ENCODE measurements around the gene MEGF11.

MEGF11 gene

DNA sequence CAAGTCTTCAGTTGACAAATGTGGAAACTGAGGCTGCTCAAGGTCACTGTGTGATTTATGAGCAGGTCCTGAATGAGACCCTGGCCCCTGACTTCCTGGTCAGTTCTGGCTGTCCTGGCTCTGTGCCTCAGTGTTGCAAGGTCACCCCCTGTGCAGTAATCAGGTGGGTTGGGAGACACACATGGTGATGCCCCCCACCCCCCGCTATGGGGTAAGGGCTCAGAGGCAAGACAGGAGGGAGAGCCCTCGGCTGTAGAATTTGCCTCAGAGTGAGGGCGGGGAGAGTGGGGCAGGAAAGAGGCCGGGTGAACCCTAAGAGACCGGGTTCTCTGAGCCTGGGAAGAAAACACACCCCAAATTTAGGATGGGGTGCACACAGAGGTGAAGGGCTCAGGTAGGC lies 98.5 kb downstream of the MEGF11 start:
- TF ChIP-seq EZH2phosphoT487 (IDR thresholded peaks at IDR 0.05; ENCODE audit: borderline replicate concordance): no peak
- TF ChIP-seq, protein P1, sequence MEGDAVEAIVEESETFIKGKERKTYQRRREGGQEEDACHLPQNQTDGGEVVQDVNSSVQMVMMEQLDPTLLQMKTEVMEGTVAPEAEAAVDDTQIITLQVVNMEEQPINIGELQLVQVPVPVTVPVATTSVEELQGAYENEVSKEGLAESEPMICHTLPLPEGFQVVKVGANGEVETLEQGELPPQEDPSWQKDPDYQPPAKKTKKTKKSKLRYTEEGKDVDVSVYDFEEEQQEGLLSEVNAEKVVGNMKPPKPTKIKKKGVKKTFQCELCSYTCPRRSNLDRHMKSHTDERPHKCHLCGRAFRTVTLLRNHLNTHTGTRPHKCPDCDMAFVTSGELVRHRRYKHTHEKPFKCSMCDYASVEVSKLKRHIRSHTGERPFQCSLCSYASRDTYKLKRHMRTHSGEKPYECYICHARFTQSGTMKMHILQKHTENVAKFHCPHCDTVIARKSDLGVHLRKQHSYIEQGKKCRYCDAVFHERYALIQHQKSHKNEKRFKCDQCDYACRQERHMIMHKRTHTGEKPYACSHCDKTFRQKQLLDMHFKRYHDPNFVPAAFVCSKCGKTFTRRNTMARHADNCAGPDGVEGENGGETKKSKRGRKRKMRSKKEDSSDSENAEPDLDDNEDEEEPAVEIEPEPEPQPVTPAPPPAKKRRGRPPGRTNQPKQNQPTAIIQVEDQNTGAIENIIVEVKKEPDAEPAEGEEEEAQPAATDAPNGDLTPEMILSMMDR (conservative IDR thresholded peaks at IDR 0.05; ENCODE audit: low read length): no peak
- Histone ChIP-seq H2AFZ (ENCODE audit: low read length) (no peak overlapping the region), H3K4me2 (ENCODE audit: low read depth, low read length, poor library complexity, severe bottlenecking) (no peak overlapping the region), H3K9ac (ENCODE audit: low read depth, low read length, poor library complexity, severe bottlenecking) (no peak overlapping the region), H3K9me2 (replicated peaks; ENCODE audit: low read depth, low read length) (no peaks in the 10 kb centered on the region), H3K4me3 (ENCODE audit: low read length, poor library complexity, severe bottlenecking) (no peak overlapping the region), H3K36me3 (ENCODE audit: insufficient read depth, low read length) (no peaks in the 10 kb centered on the region), H3F3A (ENCODE audit: low read depth) (no peaks in the 10 kb centered on the region), H4K20me1 (ENCODE audit: insufficient read depth, low read length, poor library complexity, severe bottlenecking) (no peaks in the 10 kb centered on the region), H3K27me3 (ENCODE audit: insufficient read depth, low read length, poor library complexity, severe bottlenecking) (no peaks in the 10 kb centered on the region), H3K4me1 (ENCODE audit: insufficient read depth, low read length, poor library complexity, severe bottlenecking) (peaks cover 8% of the 10 kb centered on the region), H3K79me2 (ENCODE audit: insufficient read depth, low read length) (no peaks in the 10 kb centered on the region), H3K9me3 (ENCODE audit: insufficient read depth, low read depth, low read length) (no peaks in the 10 kb centered on the region)

DNA sequence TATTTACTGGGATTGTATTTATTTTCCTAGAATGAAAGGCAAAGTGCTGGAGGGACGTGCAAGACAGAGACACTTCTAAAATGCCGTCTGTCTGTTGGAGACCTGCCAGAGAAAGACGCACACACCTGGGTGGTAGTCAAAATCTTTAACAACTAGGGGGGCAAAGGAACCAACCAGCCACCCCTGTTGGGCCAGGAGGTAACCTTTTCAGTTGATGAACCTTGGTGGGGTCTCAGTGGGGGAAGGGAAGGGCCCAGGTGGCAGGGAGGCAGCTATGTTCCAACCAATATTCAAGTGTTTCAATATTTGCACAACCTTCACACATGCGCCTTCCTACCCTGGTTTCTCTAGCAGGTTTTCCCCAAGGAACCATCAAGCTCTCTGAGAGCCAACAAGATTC lies 99.0 kb downstream of the MEGF11 start:
- no peaks in the 10 kb centered on the region for H4K20me1 ChIP-seq (ENCODE audit: insufficient read depth, low read length, poor library complexity, severe bottlenecking)
- no peaks in the 10 kb centered on the region for H3K9me2 ChIP-seq (replicated peaks; ENCODE audit: low read depth, low read length)
- H3K9me3 ChIP-seq (ENCODE audit: insufficient read depth, low read depth, low read length): no peaks in the 10 kb centered on the region
- no peaks in the 10 kb centered on the region for H3K27me3 ChIP-seq (ENCODE audit: insufficient read depth, low read length, poor library complexity, severe bottlenecking)
- H3K4me1 ChIP-seq (ENCODE audit: insufficient read depth, low read length, poor library complexity, severe bottlenecking): peaks cover 8% of the 10 kb centered on the region
- H3K79me2 ChIP-seq (ENCODE audit: insufficient read depth, low read length): no peaks in the 10 kb centered on the region
- TF ChIP-seq, protein P1 (conservative IDR thresholded peaks at IDR 0.05; ENCODE audit: low read length): no peak
- no peak for TF ChIP-seq EZH2phosphoT487 (IDR thresholded peaks at IDR 0.05; ENCODE audit: borderline replicate concordance)
- H3K9ac ChIP-seq (ENCODE audit: low read depth, low read length, poor library complexity, severe bottlenecking): no peak overlapping the region
- H3K4me2 ChIP-seq (ENCODE audit: low read depth, low read length, poor library complexity, severe bottlenecking): no peak overlapping the region
- no peaks in the 10 kb centered on the region for H3K36me3 ChIP-seq (ENCODE audit: insufficient read depth, low read length)
- H3K4me3 ChIP-seq (ENCODE audit: low read length, poor library complexity, severe bottlenecking): no peak overlapping the region
- no peak overlapping the region for H2AFZ ChIP-seq (ENCODE audit: low read length)
- H3F3A ChIP-seq (ENCODE audit: low read depth): no peaks in the 10 kb centered on the region

DNA sequence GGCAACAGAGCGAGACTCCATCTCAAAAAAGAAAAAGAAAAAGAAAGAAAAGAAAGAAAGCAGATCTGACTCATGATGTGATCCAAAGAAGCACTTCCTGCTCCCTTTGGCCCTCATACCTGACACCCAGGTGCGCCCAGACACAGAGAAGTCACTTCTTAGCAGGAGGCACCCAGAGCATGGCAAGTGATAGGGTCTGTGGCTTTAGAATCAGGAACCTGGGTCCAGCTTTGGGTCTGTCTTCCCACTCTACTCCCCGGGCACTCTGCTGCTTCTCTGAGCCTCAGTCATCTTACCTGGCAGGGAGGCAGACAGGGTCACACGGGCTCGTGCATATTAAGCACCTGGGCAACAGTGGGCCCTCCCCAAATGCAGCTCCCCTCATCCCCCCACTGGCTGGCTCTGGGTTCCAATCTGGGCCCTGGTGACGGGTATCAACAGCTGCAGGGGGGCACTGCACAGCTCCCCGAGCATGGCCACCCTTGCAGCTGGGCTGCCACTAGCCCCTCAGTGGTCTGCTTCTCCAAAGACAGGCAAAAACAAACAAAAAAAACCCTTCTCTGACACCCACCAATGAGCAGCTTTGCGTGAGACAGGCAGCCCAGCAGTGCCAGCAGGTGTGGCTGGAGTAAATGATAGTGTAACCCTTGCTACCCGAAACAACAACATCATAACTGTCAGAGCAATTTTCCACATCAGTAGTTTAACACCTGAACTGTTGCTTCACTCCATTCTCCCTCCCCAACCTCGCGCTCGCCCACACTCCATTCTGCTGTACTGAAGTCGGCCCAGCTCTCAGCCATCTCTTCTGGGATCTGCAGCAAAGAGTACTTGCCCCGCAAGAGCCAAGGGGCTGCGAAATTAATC lies 99.8 kb downstream of the MEGF11 start:
- no peaks in the 10 kb centered on the region for H3K79me2 ChIP-seq (ENCODE audit: insufficient read depth, low read length)
- H4K20me1 ChIP-seq (ENCODE audit: insufficient read depth, low read length, poor library complexity, severe bottlenecking): no peaks in the 10 kb centered on the region
- TF ChIP-seq, protein P1 (conservative IDR thresholded peaks at IDR 0.05; ENCODE audit: low read length): no peak
- no peak for TF ChIP-seq EZH2phosphoT487 (IDR thresholded peaks at IDR 0.05; ENCODE audit: borderline replicate concordance)
- H3K9me2 ChIP-seq (replicated peaks; ENCODE audit: low read depth, low read length): no peaks in the 10 kb centered on the region
- H3K9ac ChIP-seq (ENCODE audit: low read depth, low read length, poor library complexity, severe bottlenecking): no peak overlapping the region
- H3K4me1 ChIP-seq (ENCODE audit: insufficient read depth, low read length, poor library complexity, severe bottlenecking): peaks cover 9% of the 10 kb centered on the region
- H3F3A ChIP-seq (ENCODE audit: low read depth): no peaks in the 10 kb centered on the region
- no peak overlapping the region for H3K4me3 ChIP-seq (ENCODE audit: low read length, poor library complexity, severe bottlenecking)
- H3K27me3 ChIP-seq (ENCODE audit: insufficient read depth, low read length, poor library complexity, severe bottlenecking): no peaks in the 10 kb centered on the region
- H3K36me3 ChIP-seq (ENCODE audit: insufficient read depth, low read length): no peaks in the 10 kb centered on the region
- no peak overlapping the region for H2AFZ ChIP-seq (ENCODE audit: low read length)
- H3K9me3 ChIP-seq (ENCODE audit: insufficient read depth, low read depth, low read length): no peaks in the 10 kb centered on the region
- H3K4me2 ChIP-seq (ENCODE audit: low read depth, low read length, poor library complexity, severe bottlenecking): no peak overlapping the region
